ENCODE data around the gene IAPP.
"Not testable (repeated sequence)": the region's sequence is repeated elsewhere in the genome, so short reads cannot be mapped to it uniquely, and the experiment has no call there.

IAPP gene

DNA sequence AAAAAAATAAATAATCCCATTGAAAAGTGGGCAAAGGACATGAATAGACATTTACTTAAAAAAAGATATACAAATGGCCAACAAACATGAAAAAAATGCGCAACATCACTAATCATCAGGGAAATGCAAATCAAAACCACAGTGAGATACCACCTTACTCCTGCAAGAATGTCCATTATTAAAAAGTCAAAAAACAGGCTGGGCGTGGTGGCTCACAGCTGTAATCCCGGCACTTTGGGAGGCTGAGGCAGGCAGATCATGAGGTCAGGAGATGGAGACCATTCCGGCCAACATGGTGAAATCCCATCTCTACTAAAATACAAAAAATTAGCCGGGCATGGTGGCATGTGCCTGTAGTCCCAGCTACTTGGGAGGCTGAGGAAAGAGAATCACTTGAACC is 8.6 kb downstream of the IAPP start:
- DNase-seq (ENCODE audit: low read depth) = not testable (repeated sequence)

GRCh38 chr12:21384261-21384660 is 11.6 kb downstream of the IAPP start:
- no peak for DNase-seq (ENCODE audit: low read depth)

DNA sequence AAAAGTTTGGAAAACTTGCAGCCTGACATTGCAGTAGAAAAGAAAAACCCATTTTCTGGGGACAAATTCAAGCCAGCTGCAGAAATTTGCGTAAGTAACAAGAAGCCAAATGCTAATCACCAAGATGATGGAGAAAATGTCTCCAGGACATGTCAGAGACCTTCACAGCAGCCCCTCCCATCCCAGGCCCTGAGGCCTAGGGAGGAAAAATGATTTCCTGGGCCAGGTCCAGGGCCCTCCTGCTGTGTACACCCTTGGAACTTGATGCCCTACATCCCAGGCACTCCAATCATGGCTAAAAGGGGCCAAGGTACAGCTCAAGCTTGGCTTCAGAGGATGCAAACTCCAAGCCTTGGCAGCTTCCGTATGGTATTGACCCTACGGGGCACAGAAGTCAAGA is 14.5 kb downstream of the IAPP start:
- no peak for DNase-seq (ENCODE audit: low read depth)

DNA sequence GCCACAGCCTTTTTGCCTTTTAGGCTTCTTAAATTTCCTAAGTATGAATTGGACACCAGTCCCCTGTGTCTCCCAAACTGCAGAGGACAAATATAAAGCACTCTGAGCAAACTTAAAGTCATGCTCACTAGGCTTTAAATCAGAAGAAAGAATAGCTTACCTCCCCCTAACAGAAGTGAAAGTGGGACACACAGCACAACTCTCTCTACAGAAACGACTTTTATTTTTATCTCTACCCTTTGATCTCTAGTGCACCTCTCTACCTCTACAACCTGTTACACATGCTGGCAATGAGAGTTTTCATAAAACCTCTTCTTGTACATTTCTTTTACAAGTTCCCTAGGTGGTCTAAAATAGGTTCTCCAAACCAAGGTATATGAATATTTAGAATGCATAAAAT is 19.7 kb downstream of the IAPP start:
- no peak for DNase-seq (ENCODE audit: low read depth)

GRCh38 chr12:21394828-21395626 is 22.3 kb downstream of the IAPP start:
- not testable (repeated sequence) for DNase-seq (ENCODE audit: low read depth)

DNA sequence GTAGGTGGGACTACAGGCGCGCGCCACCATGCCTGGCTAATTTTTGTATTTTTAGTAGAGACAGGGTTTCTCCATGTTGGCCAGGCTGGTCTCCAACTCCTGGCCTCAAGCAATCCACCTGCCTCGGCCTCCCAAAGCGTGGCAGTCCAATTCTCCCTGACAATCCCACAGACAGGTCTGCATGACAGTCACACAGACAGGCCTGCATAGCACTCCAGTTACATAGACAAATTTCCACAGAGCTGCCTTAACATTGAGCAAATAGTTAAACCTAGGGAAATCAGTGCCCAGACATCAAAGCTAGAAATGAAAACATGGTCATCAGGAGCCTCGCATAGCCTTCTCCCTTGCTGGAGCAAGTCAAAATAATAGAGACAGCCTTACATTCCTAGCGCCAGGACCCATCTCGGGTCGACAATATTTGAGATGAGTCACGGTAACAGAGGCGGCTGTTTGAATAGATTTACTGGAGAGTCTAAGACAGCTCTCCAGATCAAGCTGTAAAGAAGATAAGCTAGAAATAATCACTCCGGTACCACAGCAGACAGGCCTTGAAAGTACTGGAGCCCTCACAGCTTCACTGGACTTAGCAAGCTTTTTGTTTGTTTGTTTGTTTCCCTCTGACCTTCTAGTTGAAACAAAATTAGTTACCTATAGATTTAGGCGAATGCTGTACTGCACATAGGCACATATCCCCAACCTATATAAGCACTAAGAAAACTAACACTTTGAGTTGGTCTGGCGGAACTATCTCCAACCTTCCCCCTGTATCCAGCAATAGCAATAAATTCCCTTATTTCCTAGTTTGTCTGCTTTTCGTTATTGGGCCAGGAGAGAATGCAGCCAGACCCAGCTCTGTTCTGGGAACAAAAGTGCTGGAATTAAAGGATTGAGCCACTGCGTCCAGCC is 40.9 kb downstream of the IAPP start:
- no peak for DNase-seq (ENCODE audit: low read depth)

DNA sequence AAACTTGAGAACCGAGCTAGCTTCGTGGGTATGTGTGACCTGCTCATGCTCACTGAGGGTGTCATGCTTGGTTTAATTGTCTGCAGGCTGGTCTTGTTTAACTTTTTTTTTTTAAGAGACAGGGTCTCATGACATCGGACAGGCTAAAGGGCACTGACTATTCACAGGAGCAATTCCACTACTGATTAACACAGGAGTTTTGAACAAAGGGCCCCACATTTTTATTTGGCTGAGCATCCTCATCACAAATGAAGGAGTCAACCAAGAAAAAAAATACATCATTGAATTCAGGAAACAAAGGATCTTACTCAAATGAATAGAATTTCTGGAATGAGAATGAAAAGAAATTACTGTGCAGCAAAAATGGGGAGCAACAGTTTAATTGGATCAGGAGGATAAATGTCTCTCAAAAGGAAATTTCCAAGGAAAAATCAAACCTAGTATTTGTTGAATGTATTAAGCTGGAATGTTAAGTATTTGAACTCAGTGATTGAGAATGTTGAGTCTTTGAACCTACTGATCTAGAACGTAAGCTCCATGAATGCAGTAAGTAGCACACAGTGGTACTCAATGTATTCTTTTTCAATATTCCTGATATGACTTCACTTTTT is 43.9 kb downstream of the IAPP start:
- DNase-seq (ENCODE audit: low read depth) = peak; percentile 42

GRCh38 chr12:21418398-21418797 is 45.7 kb downstream of the IAPP start:
- not testable (repeated sequence) for DNase-seq (ENCODE audit: low read depth)

GRCh38 chr12:21419009-21419699 is 46.5 kb downstream of the IAPP start:
- DNase-seq (ENCODE audit: low read depth) = not testable (repeated sequence)

- no peak for DNase-seq (ENCODE audit: low read depth)
Measured at GRCh38 chr12:21428241-21428640, 55.5 kb downstream of the IAPP start.

Measured in HS-5 (cell line).